Erythroblast (primary cell): ENCODE measurements around the gene COX7A2L.

Experiments
- GATA1 ChIP-seq: IDR thresholded peaks from 2 replicates; pipeline ENCODE4 v1.6.1; 2011; ENCODE audit warnings: low read depth, mild to moderate bottlenecking, control low read depth, low read length, moderate library complexity
- POLR2A ChIP-seq: IDR thresholded peaks from 2 replicates; pipeline ENCODE4 v1.6.1; 2011; ENCODE audit warnings: mild to moderate bottlenecking, low read length

GRCh38 chr2:42345986-42346385 is 15.0 kb downstream of the COX7A2L start:
- TF ChIP-seq POLR2A = no peak
- no peak for TF ChIP-seq GATA1
